SK-N-SH treated with all-trans-retinoic acid at 6 μM for 48 hours (cell line): ENCODE data around the gene LRTM1.

Source experiments
- BACH2 ChIP-seq: fragments of 250-450 bp; sonication (Bioruptor Pico); IDR thresholded peaks from 2 replicates; pipeline ENCODE4 v1.9.0; 2021; ENCODE audit warnings: mild to moderate bottlenecking, borderline replicate concordance
- CREB5 ChIP-seq: fragments of 250-450 bp; sonication (Bioruptor Pico); IDR thresholded peaks from 2 replicates; pipeline ENCODE4 v1.5.1; 2020; ENCODE audit warnings: low read depth, mild to moderate bottlenecking, moderate library complexity
- CSDC2 ChIP-seq: fragments of 250-450 bp; sonication (Bioruptor Pico); IDR thresholded peaks from 2 replicates; pipeline ENCODE4 v1.5.0; 2020; ENCODE audit warnings: mild to moderate bottlenecking, moderate library complexity
- ESRRG ChIP-seq: fragments of 250-450 bp; sonication (Bioruptor Pico); IDR thresholded peaks from 2 replicates; pipeline ENCODE4 v1.6.1; 2021; ENCODE audit warnings: mild to moderate bottlenecking
- GLIS3 ChIP-seq: fragments of 250-450 bp; sonication (Bioruptor Pico); IDR thresholded peaks from 2 replicates; pipeline ENCODE4 v1.5.0; 2020; ENCODE audit warnings: mild to moderate bottlenecking, moderate library complexity
- PATZ1 ChIP-seq: fragments of 250-450 bp; sonication (Bioruptor Pico); IDR thresholded peaks from 2 replicates; pipeline ENCODE4 v1.8.0; 2020; ENCODE audit warnings: mild to moderate bottlenecking, moderate library complexity, borderline replicate concordance
- POU6F1 ChIP-seq: fragments of 250-450 bp; sonication (Bioruptor Pico); IDR thresholded peaks from 2 replicates; pipeline ENCODE4 v1.8.0; 2021; ENCODE audit warnings: low read depth, mild to moderate bottlenecking, moderate library complexity, borderline replicate concordance
- RARB ChIP-seq: fragments of 250-450 bp; sonication (Bioruptor Pico); IDR thresholded peaks from 2 replicates; pipeline ENCODE4 v1.8.0; 2021; ENCODE audit warnings: mild to moderate bottlenecking, moderate library complexity
- TSHZ2 ChIP-seq: fragments of 250-450 bp; sonication (Bioruptor Pico); IDR thresholded peaks from 2 replicates; pipeline ENCODE4 v1.5.0; 2020; ENCODE audit warnings: mild to moderate bottlenecking, moderate library complexity
- ZFP3 ChIP-seq: fragments of 250-450 bp; sonication (Bioruptor Pico); IDR thresholded peaks from 2 replicates; pipeline ENCODE4 v1.5.0; 2020; ENCODE audit warnings: mild to moderate bottlenecking, moderate library complexity
- ZFP30 ChIP-seq: fragments of 450-650 bp; formaldehyde crosslinking; IDR thresholded peaks from 2 replicates; pipeline ENCODE4 v1.5.0; 2022; ENCODE audit warnings: mild to moderate bottlenecking, moderate library complexity
- ZNF8 ChIP-seq: fragments of 450-650 bp; formaldehyde crosslinking; IDR thresholded peaks from 2 replicates; pipeline ENCODE4 v1.5.0; 2020; ENCODE audit warnings: mild to moderate bottlenecking, moderate library complexity

- TF ChIP-seq ESRRG (CRISPR knock-in tag) (no peak), RARB (CRISPR knock-in tag) (no peak), ZFP30 (CRISPR knock-in tag) (no peak), CSDC2 (CRISPR knock-in tag) (no peak), ZFP3 (CRISPR knock-in tag) (no peak), CREB5 (no peak), BACH2 (no peak), ZNF8 (CRISPR knock-in tag) (no peak), POU6F1 (no peak), PATZ1 (CRISPR knock-in tag) (no peak), TSHZ2 (CRISPR knock-in tag) (no peak), GLIS3 (no peak)
These were observed 32.8 kb upstream of the LRTM1 start for GRCh38 chr3:54960701-54961100.
